ENCODE measurements around the gene MMP8. TPM values are rescaled to one million over a fixed set of nuclear protein-coding genes. Genes with fewer than 3 reads are reported as not detected.

MMP8 gene
- total RNA-seq, 1 donor, result not detected

DNA sequence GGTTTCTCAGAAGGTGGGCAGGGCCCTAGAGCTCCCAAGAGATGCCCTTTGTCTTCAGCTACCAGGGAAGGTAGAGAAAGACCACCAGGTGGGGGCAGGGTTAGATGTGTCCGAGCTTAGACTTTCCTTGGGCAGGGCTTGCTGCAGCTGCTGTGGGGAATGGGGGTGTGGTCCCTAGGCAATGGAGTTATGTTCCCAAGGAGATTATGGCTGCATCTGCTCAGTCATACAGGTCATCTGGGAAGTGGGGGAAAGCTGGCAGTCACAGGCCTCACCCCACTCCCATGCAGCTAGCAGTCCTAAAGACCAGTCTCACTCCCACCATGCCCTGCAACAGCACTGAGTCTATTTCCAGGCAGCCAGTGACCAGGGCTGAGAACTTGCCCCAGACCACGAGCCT is 48.7 kb downstream of the MMP8 start:
- TF ChIP-seq, protein P1, sequence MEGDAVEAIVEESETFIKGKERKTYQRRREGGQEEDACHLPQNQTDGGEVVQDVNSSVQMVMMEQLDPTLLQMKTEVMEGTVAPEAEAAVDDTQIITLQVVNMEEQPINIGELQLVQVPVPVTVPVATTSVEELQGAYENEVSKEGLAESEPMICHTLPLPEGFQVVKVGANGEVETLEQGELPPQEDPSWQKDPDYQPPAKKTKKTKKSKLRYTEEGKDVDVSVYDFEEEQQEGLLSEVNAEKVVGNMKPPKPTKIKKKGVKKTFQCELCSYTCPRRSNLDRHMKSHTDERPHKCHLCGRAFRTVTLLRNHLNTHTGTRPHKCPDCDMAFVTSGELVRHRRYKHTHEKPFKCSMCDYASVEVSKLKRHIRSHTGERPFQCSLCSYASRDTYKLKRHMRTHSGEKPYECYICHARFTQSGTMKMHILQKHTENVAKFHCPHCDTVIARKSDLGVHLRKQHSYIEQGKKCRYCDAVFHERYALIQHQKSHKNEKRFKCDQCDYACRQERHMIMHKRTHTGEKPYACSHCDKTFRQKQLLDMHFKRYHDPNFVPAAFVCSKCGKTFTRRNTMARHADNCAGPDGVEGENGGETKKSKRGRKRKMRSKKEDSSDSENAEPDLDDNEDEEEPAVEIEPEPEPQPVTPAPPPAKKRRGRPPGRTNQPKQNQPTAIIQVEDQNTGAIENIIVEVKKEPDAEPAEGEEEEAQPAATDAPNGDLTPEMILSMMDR (IDR thresholded peaks at IDR 0.05; ENCODE audit: insufficient read depth, low read length), result no peak
- DNase-seq (ENCODE audit: low read depth), result no peak
- H3K4me3 ChIP-seq (ENCODE audit: low read depth, low read length), result no peak overlapping the region

DNA sequence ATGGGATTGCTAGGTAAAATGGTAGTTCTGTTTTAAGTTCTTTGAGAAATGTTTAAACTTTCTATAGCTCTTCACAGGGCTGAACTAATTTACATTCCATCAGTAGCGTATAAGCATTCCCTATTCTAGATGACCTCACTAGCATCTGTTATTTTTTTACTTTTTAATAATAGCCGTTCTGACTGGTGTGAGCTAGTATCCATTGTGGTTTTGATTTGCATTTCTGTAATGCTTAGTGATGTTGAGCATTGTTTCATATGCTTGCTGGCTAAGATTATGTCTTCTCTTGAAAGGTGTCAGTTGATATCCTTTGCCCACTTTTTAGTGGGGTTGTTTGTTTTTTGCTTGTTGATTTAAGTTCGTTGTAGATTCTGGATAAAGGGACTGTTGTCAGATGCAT is 55.1 kb downstream of the MMP8 start:
- TF ChIP-seq, protein P1 (IDR thresholded peaks at IDR 0.05; ENCODE audit: insufficient read depth, low read length), result no peak
- H3K4me3 ChIP-seq (ENCODE audit: low read depth, low read length), result no peak overlapping the region
- DNase-seq (ENCODE audit: low read depth), result no peak

- no peak overlapping the region for H3K4me3 ChIP-seq (ENCODE audit: low read depth, low read length)
- peak; percentile 67 for DNase-seq (ENCODE audit: low read depth)
- TF ChIP-seq, protein P1 (IDR thresholded peaks at IDR 0.05; ENCODE audit: insufficient read depth, low read length), result peak; percentile 94
These were observed 58.3 kb downstream of the MMP8 start for GRCh38 chr11:102666331-102666957.

DNA sequence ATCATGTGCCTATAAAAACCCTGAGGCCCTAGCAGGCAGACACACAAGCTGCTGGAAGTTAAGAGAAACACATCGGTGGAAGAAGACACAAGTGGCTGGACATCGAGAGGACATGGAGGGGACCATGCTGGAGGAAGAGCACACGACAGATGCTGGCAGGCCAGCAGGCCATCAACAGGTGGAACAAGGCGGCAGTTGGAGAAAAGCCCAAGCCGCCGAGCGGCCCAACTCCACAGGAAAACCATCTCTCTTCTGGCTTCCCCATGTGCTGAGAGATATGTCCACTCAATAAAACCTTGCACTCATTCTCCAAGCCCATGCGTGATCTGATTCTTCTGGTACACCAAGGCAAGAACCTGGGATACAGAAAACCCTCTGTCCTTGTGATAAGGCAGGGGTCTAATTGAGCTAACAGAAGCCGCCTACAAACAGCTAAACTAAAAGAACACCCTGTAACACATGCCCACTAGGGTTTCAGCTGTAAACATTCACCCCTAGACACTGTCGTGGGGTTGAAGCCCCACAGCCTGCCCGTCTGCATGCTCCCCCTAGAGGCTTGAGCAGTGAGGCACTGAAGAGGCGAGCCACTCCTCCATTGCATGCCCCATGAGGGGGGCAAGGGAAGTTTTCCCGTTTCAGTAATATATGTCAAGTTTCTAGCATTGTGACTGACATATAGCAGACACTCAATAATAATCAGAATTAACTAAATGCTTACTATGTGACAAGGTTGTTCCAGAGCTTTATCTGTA is 60.6 kb downstream of the MMP8 start:
- TF ChIP-seq, protein P1 (IDR thresholded peaks at IDR 0.05; ENCODE audit: insufficient read depth, low read length), result peak; percentile 38
- no peak overlapping the region for H3K4me3 ChIP-seq (ENCODE audit: low read depth, low read length)
- DNase-seq (ENCODE audit: low read depth), result no peak

GRCh38 chr11:102662607-102663006 is 62.1 kb downstream of the MMP8 start:
- H3K4me3 ChIP-seq (ENCODE audit: low read depth, low read length), result no peak overlapping the region
- no peak for DNase-seq (ENCODE audit: low read depth)
- TF ChIP-seq, protein P1 (IDR thresholded peaks at IDR 0.05; ENCODE audit: insufficient read depth, low read length), result no peak

Other genes with a start within 250 kb of the MMP8 start
- not detected in 2 replicates for gene MMP7, start 194.2 kb downstream of the MMP8 start, total RNA-seq (ENCODE audit: low replicate concordance)
- not detected in 2 replicates for gene MMP20, start 99.6 kb downstream of the MMP8 start, total RNA-seq (ENCODE audit: low replicate concordance)
- gene MMP27, start 19.2 kb downstream of the MMP8 start, total RNA-seq (ENCODE audit: low replicate concordance), result 0.18 TPM in 1 of 2 replicates, not detected in the other
- 3.6 TPM in 1 of 2 replicates, not detected in the other for gene MMP10, start 55.7 kb upstream of the MMP8 start, total RNA-seq (ENCODE audit: low replicate concordance)
- gene MMP1, start 73.2 kb upstream of the MMP8 start, total RNA-seq (ENCODE audit: low replicate concordance), result 13.2 and 3,834 TPM in 2 replicates
- gene MMP3, start 118.7 kb upstream of the MMP8 start, total RNA-seq (ENCODE audit: low replicate concordance), result 3.3 TPM in 1 of 2 replicates, not detected in the other
- not detected in 2 replicates for gene MMP12, start 150.0 kb upstream of the MMP8 start, total RNA-seq (ENCODE audit: low replicate concordance)
- gene MMP13, start 230.8 kb upstream of the MMP8 start, total RNA-seq (ENCODE audit: low replicate concordance), result not detected in 2 replicates